ENCODE results near the gene BANP.
"Not testable (repeated sequence)": the region's sequence is repeated elsewhere in the genome, so short reads cannot be mapped to it uniquely, and the experiment has no call there.

- not testable (repeated sequence) for TF ChIP-seq CTCF, EZH2, EZH2phosphoT487 (IDR thresholded peaks at IDR 0.05)
These were observed 68.0 kb downstream of the BANP start for GRCh38 chr16:88019041-88019820.

All from neural progenitor cell (in vitro differentiated cells).